Right kidney (tissue), 1 donor: Measurements from ENCODE around the gene TBCB.
"Not testable (repeated sequence)": the region's sequence is repeated elsewhere in the genome, so short reads cannot be mapped to it uniquely, and the experiment has no call there.

ENCODE experiments used
- DNase-seq: peaks from one replicate; pipeline ENCODE4 v3.0.0-alpha.2; 2016

Gene TBCB

GRCh38 chr19:36169084-36169760 is 54.0 kb downstream of the TBCB start:
- peak; percentile 53 for DNase-seq

GRCh38 chr19:36172852-36173251 is 57.6 kb downstream of the TBCB start:
- DNase-seq: no peak

GRCh38 chr19:36173846-36174245 is 58.6 kb downstream of the TBCB start:
- DNase-seq: not testable (repeated sequence)
